Myocyte (in vitro differentiated cells): ENCODE data around the gene INPP5B. TPM values are rescaled to one million over a fixed set of nuclear protein-coding genes. Genes with fewer than 3 reads are reported as not detected.

Source experiments
- DNase-seq: peaks from one replicate; pipeline ENCODE4 v3.0.0-alpha.2; 2012; ENCODE audit warnings: low read depth
- total RNA-seq: library from RNA; depleted of rRNA; stranded (reverse); fragments of >200 nt; gene quantifications from 2 replicates; pipeline ENCODE4 v1.2.3, GENCODE V29; 2014

Gene INPP5B
- total RNA-seq, 1 donor from 2014 or later = 15.7 TPM

GRCh38 chr1:37875833-37876232 is 71.0 kb downstream of the INPP5B start:
- no peak for DNase-seq

- no peak for DNase-seq
These were observed 74.2 kb downstream of the INPP5B start for GRCh38 chr1:37872692-37873091.

- DNase-seq = no peak
These were observed 78.4 kb downstream of the INPP5B start for GRCh38 chr1:37868466-37868865.

GRCh38 chr1:37867784-37868183 is 79.1 kb downstream of the INPP5B start:
- DNase-seq = no peak

GRCh38 chr1:37866491-37866890 is 80.4 kb downstream of the INPP5B start:
- no peak for DNase-seq

GRCh38 chr1:37865348-37866120 is 81.3 kb downstream of the INPP5B start:
- DNase-seq = peak; percentile 46

GRCh38 chr1:37862330-37862729 is 84.5 kb downstream of the INPP5B start:
- no peak for DNase-seq

- DNase-seq = no peak
These were observed 85.7 kb downstream of the INPP5B start for GRCh38 chr1:37861151-37861550.

- no peak for DNase-seq
These were observed 86.5 kb downstream of the INPP5B start for GRCh38 chr1:37860346-37860666.

- DNase-seq = peak; percentile 99
These were observed 87.1 kb downstream of the INPP5B start, which contains the start of gene MTF1 for GRCh38 chr1:37859507-37860345. Gene MTF1 (minus strand): TSS chr1:37859592. CDS start chr1:37857658, 1,934 bp downstream.

- no peak for DNase-seq
These were observed 87.8 kb downstream of the INPP5B start for GRCh38 chr1:37858931-37859506.

- DNase-seq = no peak
These were observed 92.4 kb downstream of the INPP5B start for GRCh38 chr1:37854406-37854805.

GRCh38 chr1:37853157-37853556 is 93.7 kb downstream of the INPP5B start:
- no peak for DNase-seq

GRCh38 chr1:37851782-37852210 is 95.1 kb downstream of the INPP5B start:
- DNase-seq = no peak

GRCh38 chr1:37851262-37851661 is 95.6 kb downstream of the INPP5B start:
- no peak for DNase-seq

GRCh38 chr1:37850352-37850955 is 96.4 kb downstream of the INPP5B start:
- DNase-seq = no peak

- no peak for DNase-seq
These were observed 97.4 kb downstream of the INPP5B start for GRCh38 chr1:37849480-37849879.

- no peak for DNase-seq
These were observed 100.1 kb downstream of the INPP5B start for GRCh38 chr1:37846647-37847339.

GRCh38 chr1:37845786-37846185 is 101.1 kb downstream of the INPP5B start:
- no peak for DNase-seq

GRCh38 chr1:37845049-37845646 is 101.7 kb downstream of the INPP5B start:
- no peak for DNase-seq

GRCh38 chr1:37844536-37844935 is 102.3 kb downstream of the INPP5B start:
- DNase-seq = no peak
